HEK293 (cell line): Measurements from ENCODE around the gene WAC.
A peak's percentile ranks its signal among the peaks of the same experiment; 100 is the strongest.

Experiments
- IKZF3 ChIP-seq: fragments of 450-650 bp; IDR thresholded peaks from 2 replicates; pipeline ENCODE4 v1.5.0; 2018; ENCODE audit warnings: missing biosample characterization, mild to moderate bottlenecking, missing genetic modification characterization, moderate library complexity
- PRDM10 ChIP-seq: fragments of 450-650 bp; formaldehyde crosslinking; IDR thresholded peaks from 2 replicates; pipeline ENCODE4 v1.5.1; 2016; ENCODE audit warnings: missing biosample characterization, missing genetic modification characterization
- PRDM6 ChIP-seq: fragments of 450-650 bp; formaldehyde crosslinking; IDR thresholded peaks from 2 replicates; pipeline ENCODE4 v1.5.1; 2017; ENCODE audit warnings: missing biosample characterization, missing genetic modification characterization
- SETDB1 ChIP-seq: IDR thresholded peaks from one replicate; pipeline ENCODE4 v1.6.1; 2017; ENCODE audit warnings: mild to moderate bottlenecking, low read length, moderate library complexity, mixed read lengths; ENCODE audit not compliant: insufficient read length
- ZBTB44 ChIP-seq: fragments of 450-650 bp; IDR thresholded peaks from 2 replicates; pipeline ENCODE4 v1.5.1; 2018; ENCODE audit warnings: missing biosample characterization, mild to moderate bottlenecking, missing genetic modification characterization
- ZBTB8A ChIP-seq: fragments of 450-650 bp; formaldehyde crosslinking; IDR thresholded peaks from 2 replicates; pipeline ENCODE4 v1.5.1; 2016; ENCODE audit warnings: missing biosample characterization, missing genetic modification characterization
- ZIC2 ChIP-seq: fragments of 450-650 bp; formaldehyde crosslinking; IDR thresholded peaks from 2 replicates; pipeline ENCODE4 v1.5.1; 2016; ENCODE audit warnings: missing biosample characterization, missing genetic modification characterization
- ZNF2 ChIP-seq: fragments of 450-650 bp; formaldehyde crosslinking; IDR thresholded peaks from 2 replicates; pipeline ENCODE4 v1.5.1; 2016; ENCODE audit warnings: missing biosample characterization, missing genetic modification characterization
- ZNF211 ChIP-seq: fragments of 450-650 bp; formaldehyde crosslinking; IDR thresholded peaks from 2 replicates; pipeline ENCODE4 v1.5.1; 2016; ENCODE audit warnings: low read depth, missing biosample characterization, missing genetic modification characterization
- ZNF239 ChIP-seq: fragments of 450-650 bp; formaldehyde crosslinking; IDR thresholded peaks from 2 replicates; pipeline ENCODE4 v1.5.1; 2016; ENCODE audit warnings: missing biosample characterization, missing genetic modification characterization
- ZNF423 ChIP-seq: fragments of 450-650 bp; formaldehyde crosslinking; IDR thresholded peaks from 2 replicates; pipeline ENCODE4 v1.5.1; 2016; ENCODE audit warnings: missing biosample characterization, missing genetic modification characterization
- ZNF518A ChIP-seq: fragments of 450-650 bp; formaldehyde crosslinking; conservative IDR thresholded peaks from 2 replicates; pipeline ENCODE4 v1.5.1; 2016; ENCODE audit warnings: low read depth, missing biosample characterization, missing genetic modification characterization
- ZNF561 ChIP-seq: fragments of 450-650 bp; IDR thresholded peaks from 2 replicates; pipeline ENCODE4 v1.5.1; 2018; ENCODE audit warnings: missing biosample characterization, missing genetic modification characterization, borderline replicate concordance
- ZNF580 ChIP-seq: fragments of 450-650 bp; formaldehyde crosslinking; IDR thresholded peaks from 2 replicates; pipeline ENCODE4 v1.5.1; 2016; ENCODE audit warnings: missing biosample characterization, missing genetic modification characterization
- ZNF660 ChIP-seq: fragments of 450-650 bp; IDR thresholded peaks from 2 replicates; pipeline ENCODE4 v1.5.1; 2018; ENCODE audit warnings: missing biosample characterization, mild to moderate bottlenecking, missing genetic modification characterization
- ZXDB ChIP-seq: fragments of 450-650 bp; formaldehyde crosslinking; IDR thresholded peaks from 2 replicates; pipeline ENCODE4 v1.5.1; 2016; ENCODE audit warnings: missing biosample characterization, missing genetic modification characterization

The WAC gene

GRCh38 chr10:28503114-28503513, 29.8 kb upstream of the WAC start (continued):
- TF ChIP-seq ZNF518A (no peak), ZBTB44 (peak; percentile 84), ZXDB (peak; percentile 67; the same call in 1 of the 2 replicates), ZNF239 (tag by site-specific recombination) (no peak), PRDM10 (tag by site-specific recombination) (peak; percentile 34), ZNF423 (tag by site-specific recombination) (peak; percentile 57; the same call in 1 of the 2 replicates), ZNF211 (no peak), ZNF561 (peak; percentile 83; the same call in 1 of the 2 replicates), ZBTB8A (tag by site-specific recombination) (peak; percentile 49), ZNF660 (tag by site-specific recombination) (no peak; the same call in 1 of the 2 replicates), ZNF580 (tag by site-specific recombination) (0 out of 2 replicates have a peak, but pooled peaks have one; percentile 30), IKZF3 (tag by site-specific recombination) (peak; percentile 56; the same call in 1 of the 2 replicates), SETDB1 (no peak), ZNF2 (tag by site-specific recombination) (no peak), PRDM6 (peak; percentile 86), ZIC2 (tag by site-specific recombination) (peak; percentile 88)
- TF ChIP-seq, all 188 proteins: peak for 16
